HTERT RPE-1 (cell line): Measurements from ENCODE around the gene CBY3.
"Not testable (repeated sequence)": the region's sequence is repeated elsewhere in the genome, so short reads cannot be mapped to it uniquely, and the experiment has no call there.

Experiments
- in situ Hi-C: fragments of 300-500 bp; cut with MboI; formaldehyde crosslinking; loops from 4 replicates; pipeline ENCODE4 v1.14.3; 2020; ENCODE audit warnings: low sequenced_read_pairs

CBY3 gene

DNA sequence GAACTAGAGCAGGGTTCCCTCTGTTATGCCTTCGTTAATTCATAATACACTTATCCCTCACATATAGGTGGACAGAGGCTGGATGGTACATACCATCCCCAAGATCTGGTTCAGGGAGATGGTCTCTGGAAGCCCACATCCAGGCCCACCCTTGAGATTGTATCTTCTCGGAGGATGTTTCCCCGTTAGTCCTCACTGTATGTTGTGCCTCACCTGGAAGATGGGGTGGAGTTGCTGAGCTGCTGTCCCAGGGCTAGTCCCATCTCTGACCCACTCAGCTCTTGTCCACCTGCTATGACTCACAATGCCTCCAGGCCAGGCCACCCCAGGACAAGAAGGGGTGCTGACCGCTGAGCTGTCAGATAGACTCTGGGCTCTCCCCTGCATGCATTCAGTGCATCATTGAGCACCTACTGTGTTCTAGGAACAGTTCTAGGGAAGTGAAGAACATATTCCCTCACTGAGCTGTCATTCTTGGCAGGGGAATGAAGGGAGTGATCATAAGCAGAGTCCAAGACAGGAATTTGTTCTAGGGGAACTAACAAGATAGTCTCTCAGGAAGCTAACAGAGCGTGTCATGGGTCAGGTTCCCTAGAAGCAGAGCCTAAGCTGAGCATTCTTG is at the start of gene CBY3:
Gene CBY3 (minus strand): TSS at position 255 of the 622 bp plus-strand sequence. CDS start 116 bp downstream, at position 139.
- in situ Hi-C loops, result no loop called here

GRCh38 chr5:179730356-179730755 is 49.5 kb upstream of the CBY3 start:
- in situ Hi-C loops, result no loop called here

DNA sequence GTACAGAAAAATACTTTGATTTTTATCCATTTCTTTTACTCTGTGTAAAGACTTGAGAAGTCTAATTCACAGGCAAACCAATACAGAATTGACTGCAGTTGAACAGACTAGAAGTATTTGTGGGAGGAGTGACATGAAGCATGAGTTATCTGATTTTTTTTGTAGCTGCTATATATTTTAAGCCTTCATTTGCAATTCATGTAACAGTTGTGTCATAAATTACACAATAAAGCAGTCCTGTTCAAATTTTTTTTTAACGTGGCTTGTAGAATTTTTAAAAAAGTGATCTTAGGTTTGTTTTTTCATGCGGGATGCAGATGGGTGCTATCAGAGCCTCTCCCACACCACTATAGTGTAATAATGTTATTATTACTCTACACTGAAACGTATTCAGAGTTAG is 48.9 kb upstream of the CBY3 start:
- in situ Hi-C loops, result no loop called here

- in situ Hi-C loops, result no loop called here
Measured at GRCh38 chr5:179729303-179729702, 48.5 kb upstream of the CBY3 start.

DNA sequence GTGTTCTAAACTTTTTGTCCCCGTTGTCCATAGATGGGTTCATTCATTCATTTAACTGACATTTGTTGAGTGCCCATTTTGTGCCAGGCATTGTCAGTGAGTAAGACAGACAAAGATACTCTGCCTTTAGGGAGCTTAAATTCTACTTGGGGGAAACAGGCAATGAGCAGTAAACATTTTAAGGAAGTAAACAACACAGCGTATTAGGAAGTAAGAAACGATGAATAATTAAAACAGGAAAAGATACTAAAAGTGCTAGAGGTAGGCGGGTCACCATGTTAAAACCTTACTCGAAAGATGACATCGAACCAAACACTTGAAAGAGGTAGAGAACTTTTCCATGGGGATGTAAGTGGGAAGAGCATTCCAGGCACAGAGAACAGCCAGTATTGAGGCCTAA is 46.3 kb upstream of the CBY3 start:
- in situ Hi-C loops, result no loop called here

GRCh38 chr5:179724163-179724562 is 43.3 kb upstream of the CBY3 start:
- in situ Hi-C loops, result no loop called here

DNA sequence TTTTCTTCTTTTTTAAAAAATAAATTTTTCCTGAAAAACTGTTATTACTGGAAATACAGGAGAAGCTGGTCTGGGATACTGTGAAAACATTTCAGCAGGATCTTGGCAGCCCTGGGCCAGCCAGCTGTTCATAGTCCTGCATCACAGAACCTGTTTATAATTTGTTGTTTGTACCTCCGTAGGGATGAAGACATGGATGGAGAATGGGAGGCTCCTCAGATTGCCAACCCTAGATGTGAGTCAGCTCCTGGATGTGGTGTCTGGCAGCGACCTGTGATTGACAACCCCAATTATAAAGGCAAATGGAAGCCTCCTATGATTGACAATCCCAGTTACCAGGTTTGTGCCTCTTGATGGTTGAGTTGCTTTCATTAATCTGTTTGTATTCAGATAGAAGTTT is 39.4 kb upstream of the CBY3 start:
- in situ Hi-C loops, result no loop called here

DNA sequence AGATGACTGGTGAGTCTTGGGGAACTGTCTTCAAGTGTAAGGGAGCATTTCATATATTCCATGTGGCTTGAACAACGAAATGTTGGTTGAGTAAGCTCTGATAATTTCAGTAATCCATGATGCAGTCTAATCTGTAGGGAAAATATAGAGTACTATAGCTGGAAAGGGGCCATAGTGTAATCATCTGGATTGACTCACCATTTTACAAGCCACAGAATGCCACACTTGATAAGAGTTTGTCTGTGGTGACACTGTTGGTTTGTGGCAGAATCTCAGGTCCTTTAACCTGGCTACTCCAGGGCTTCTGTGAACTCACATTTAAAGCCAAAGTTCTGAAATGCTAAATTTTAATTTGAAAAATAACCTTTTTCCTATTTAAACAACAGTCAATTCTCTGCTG is 35.5 kb upstream of the CBY3 start:
- in situ Hi-C loops, result no loop called here

- in situ Hi-C loops, result no loop called here
Measured at GRCh38 chr5:179700401-179700918, 19.6 kb upstream of the CBY3 start.

- in situ Hi-C loops, result no loop called here
Measured at GRCh38 chr5:179699616-179700237, 18.9 kb upstream of the CBY3 start.

GRCh38 chr5:179698935-179699615 is 18.2 kb upstream of the CBY3 start, which contains the start of gene CANX:
CANX (plus strand) TSS chr5:179698967; CDS start chr5:179705682, 6,715 bp downstream.
- in situ Hi-C loops, result no loop called here

DNA sequence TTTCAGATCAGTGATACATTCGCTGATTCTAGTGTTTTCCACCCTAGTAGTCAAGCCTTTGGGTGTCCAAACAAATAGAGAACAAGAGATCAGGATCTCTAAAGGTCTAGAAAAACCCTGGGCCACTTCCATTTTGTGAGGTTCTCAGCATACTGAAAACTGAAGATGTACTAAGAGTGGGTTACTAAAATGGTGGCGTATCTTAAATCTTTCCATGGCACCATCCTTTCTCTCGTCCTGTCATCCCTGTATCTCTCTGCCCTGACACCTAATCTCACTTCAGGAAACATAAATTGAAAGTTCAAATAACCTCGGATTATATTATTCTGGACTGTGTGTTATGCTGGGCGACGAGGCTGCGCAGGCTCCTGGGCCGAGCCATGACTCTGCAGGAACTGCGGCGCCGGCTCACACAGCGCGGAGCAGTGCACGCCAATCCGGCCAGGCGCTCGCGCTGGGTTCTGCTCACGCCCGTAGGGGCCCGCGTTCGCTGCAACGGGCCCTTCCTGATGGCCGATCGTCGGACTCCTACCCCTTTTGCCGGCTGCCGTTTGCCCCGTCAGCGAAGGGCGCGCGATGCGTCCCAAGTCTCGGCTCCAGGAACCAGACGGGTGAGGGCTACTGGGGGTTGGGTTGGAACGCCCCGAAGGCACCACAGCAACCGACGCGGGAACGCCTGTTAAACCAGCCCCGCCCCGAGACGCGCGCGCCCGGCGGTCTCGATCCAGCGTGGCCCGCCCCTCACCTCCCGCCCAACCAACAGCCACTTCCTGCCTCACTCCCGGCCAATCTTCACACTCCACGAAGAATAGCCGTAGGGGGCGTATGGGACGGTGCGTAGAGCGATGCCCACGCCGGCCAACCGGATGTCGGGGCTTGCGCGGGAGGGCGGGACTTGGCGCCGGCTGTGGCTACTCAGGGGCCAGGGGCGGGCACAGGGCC is 17.4 kb upstream of the CBY3 start:
- in situ Hi-C loops, result no loop called here

DNA sequence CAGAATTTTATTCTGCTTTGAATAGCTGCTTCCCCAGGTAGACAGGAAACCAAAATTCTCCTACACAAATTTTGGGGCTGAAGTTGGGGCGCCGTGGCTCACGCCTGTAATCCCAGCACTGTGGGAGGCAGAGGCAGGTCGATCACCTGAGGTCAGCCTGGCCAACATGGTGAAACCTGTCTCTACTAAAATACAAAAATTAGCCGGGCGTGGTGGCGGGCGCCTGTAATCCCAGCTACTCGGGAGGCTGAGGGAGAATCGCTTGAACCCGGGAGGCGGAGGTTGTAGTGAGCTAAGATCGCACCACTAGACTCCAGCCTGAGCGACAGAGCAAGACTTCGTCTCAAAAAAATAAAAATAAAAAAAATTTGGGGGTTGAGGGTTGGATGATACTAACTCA is 16.7 kb upstream of the CBY3 start:
- in situ Hi-C loops, result not testable (repeated sequence)

DNA sequence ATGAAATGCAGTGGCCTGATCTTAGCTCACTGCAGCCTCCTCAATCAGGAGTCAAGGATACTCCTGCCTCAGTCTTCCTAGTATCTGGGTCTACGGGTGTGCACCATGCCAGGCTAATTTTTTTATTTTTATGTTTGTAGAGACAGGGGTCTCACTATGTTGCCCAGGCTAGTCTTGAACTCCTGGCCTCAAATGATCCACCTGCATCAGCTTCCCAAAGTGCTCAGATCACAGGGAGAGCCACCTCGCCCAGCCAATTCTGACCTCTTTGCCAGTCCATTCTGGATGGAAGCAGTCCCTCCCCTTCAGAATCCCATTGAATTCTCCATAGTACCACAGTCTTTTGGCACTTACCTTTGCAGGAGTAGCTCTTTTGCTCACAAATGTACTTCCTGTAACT is 16.3 kb upstream of the CBY3 start:
- in situ Hi-C loops, result no loop called here

DNA sequence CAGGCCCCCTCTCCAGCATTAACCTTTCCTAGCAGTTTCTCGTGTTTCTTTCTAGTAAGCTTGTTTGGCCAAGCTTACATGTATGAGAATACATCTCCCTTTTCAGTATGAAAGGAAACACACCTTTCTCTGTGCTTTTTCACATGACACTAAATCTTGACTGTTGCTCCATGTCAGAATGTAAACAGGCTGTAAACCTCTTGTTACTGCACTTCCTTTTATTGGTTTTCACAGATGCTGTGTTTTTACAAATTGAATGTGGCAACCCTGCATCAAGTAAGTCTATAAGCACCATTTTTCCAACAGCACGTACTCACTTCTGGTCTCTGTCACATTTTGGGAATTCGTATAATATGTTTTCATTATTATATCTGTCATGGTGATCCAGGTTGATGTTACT is 15.8 kb upstream of the CBY3 start:
- in situ Hi-C loops, result no loop called here

DNA sequence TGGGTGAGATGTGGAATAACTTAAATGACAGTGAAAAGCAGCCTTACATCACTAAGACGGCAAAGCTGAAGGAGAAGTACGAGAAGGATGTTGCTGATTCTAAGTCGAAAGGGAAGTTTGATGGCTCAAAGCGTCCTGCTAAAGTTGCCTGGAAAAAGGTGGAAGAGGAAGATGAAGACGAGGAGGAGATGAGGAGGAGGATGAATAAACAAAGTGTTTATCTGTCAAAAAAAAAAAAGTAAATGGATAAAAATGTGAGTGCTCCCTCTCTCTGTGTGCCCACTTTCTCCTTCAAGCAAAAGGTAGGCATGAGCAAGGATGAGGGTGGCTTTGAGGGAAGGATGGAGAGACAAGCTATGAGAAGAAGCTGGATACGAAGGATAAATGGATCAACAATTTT is 13.7 kb upstream of the CBY3 start:
- in situ Hi-C loops, result no loop called here

- in situ Hi-C loops, result not testable (repeated sequence)
Measured at GRCh38 chr5:179689212-179689611, 8.4 kb upstream of the CBY3 start.

DNA sequence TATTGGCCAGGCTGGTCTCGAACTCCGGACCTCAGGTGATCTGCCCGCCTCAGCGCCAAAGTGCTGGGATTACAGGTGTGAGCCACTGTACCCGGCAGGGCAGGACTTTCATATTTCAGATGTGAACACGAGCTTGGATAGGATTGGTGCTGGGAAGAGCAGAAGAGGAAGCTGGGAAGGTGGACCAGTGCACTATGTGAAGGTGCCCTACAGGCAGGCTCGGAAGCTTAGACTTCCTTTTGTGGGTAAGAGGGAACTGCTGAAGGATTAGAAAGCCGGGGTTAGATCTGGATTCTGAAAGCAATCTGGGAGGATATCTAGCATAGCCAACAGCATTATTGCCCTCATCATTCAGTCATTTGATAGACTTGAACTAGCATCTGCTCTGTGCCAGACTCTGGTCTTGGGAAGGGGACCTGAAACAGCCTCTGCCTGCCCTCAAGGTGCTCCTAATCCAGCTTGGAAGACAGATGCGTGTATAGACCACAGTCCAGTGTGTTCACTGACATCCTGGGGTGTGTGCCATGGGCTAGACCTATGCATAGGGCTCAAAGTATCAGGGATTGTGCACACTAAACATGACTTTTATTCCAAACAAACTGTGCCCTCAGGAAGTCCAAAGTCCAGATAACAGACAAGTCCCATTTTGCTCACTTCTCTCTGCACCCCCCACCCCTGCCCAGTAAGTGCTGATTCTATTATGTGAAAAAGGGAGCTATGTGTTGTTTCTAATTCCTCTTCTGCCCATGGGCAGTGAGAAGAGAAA is 637 bp downstream of the CBY3 start:
- in situ Hi-C loops, result no loop called here

- in situ Hi-C loops, result no loop called here
Measured at GRCh38 chr5:179679014-179679674, 1.7 kb downstream of the CBY3 start.
